Esophagus (tissue), 2 donors: Measurements from ENCODE around the gene BCAR3. TPM values are rescaled to one million over a fixed set of nuclear protein-coding genes. Genes with fewer than 3 reads are reported as not detected.

Experiments used
- H3K27ac ChIP-seq, 2 donors: one replicate each; pipeline ENCODE4 v1.5.1; 2013; ENCODE audit warnings: low read depth in 2 of 2, mild to moderate bottlenecking in 2 of 2, inconsistent platforms in 1 of 2, low read length in 1 of 2, moderate library complexity in 1 of 2
- H3K27me3 ChIP-seq, 2 donors: one replicate each; pipeline ENCODE4 v1.6.1; 2013; ENCODE audit warnings: low read length in 2 of 2, control low read depth in 1 of 2, mild to moderate bottlenecking in 1 of 2; ENCODE audit not compliant: insufficient read depth in 2 of 2, control insufficient read depth in 1 of 2
- H3K36me3 ChIP-seq, 2 donors: one replicate each; pipeline ENCODE4 v1.6.1; 2013; ENCODE audit warnings: low read length in 1 of 2; ENCODE audit not compliant: control insufficient read depth in 2 of 2, insufficient read depth in 2 of 2
- H3K4me1 ChIP-seq, 2 donors: one replicate each; pipeline ENCODE4 v1.6.1; 2013; ENCODE audit warnings: low read length in 1 of 2; ENCODE audit not compliant: control insufficient read depth in 2 of 2, insufficient read depth in 2 of 2
- H3K4me3 ChIP-seq, 2 donors: one replicate each; pipeline ENCODE4 v1.5.1; 2013; ENCODE audit warnings: low read length in 2 of 2, mild to moderate bottlenecking in 2 of 2, low read depth in 1 of 2, moderate library complexity in 1 of 2
- H3K9me3 ChIP-seq, 2 donors: one replicate each; pipeline ENCODE4 v1.6.1; 2013; ENCODE audit warnings: mild to moderate bottlenecking in 2 of 2, low read depth in 1 of 2, low read length in 1 of 2, moderate library complexity in 1 of 2; ENCODE audit not compliant: control insufficient read depth in 2 of 2, insufficient read depth in 1 of 2
- WGBS, 2 donors: extraction: QIAGEN DNeasy Blood & Tissue Kit; methylation state at CpG; one replicate each; pipeline ENCODE4 v1.1.7; 2013; 5-methylcytosine and 5-hydroxymethylcytosine counted together
- polyA plus RNA-seq, 2 donors: library from polyadenylated mRNA; stranded (reverse); fragments of 200-250 nt; gene quantifications; one replicate each; pipeline ENCODE4 v1.2.3, GENCODE V29; 2013
- donor health status: healthy with polysubstance abuse.
- donor health status: Bipolar disorder and iron deficiency.

Gene BCAR3
- polyA plus RNA-seq, 2 donors: 7.5 to 9.4 TPM

GRCh38 chr1:93708734-93709481 lies 27.3 kb upstream of the BCAR3 start:
- 26 to 29% methylated on average over 9 of the region's 9 CpGs for WGBS, 2 donors
- H3K27ac ChIP-seq: peak overlapping the region in 1 of 2 donors; percentile 28
- no peaks in the 10 kb centered on the region for H3K9me3 ChIP-seq
- H3K36me3 ChIP-seq: no peaks in the 10 kb centered on the region
- peaks cover 0 to 7% of the 10 kb centered on the region in 2 donors for H3K4me1 ChIP-seq
- H3K27me3 ChIP-seq: no peaks in the 10 kb centered on the region
- H3K4me3 ChIP-seq: no peak overlapping the region

GRCh38 chr1:93707956-93708355 lies 26.3 kb upstream of the BCAR3 start:
- Histone ChIP-seq H3K27ac (peak overlapping the region in 1 of 2 donors; percentile 30), H3K4me1 (peaks cover 0 to 7% of the 10 kb centered on the region in 2 donors)
- WGBS, 2 donors: 67 to 88% methylated on average over 5 of the region's 5 CpGs

GRCh38 chr1:93705892-93706500 lies 24.4 kb upstream of the BCAR3 start:
- H3K9me3 ChIP-seq: no peaks in the 10 kb centered on the region
- H3K36me3 ChIP-seq: no peaks in the 10 kb centered on the region
- 78 to 86% methylated on average over 3 of the region's 3 CpGs for WGBS, 2 donors
- no peaks in the 10 kb centered on the region for H3K27me3 ChIP-seq
- H3K27ac ChIP-seq: peak overlapping the region in 1 of 2 donors; percentile 37
- H3K4me3 ChIP-seq: no peak overlapping the region
- peaks cover 5 to 14% of the 10 kb centered on the region in 2 donors for H3K4me1 ChIP-seq

More at GRCh38 chr1:93707956-93708355, 26.3 kb upstream of the BCAR3 start:
- Histone ChIP-seq H3K4me3 (no peak overlapping the region), H3K9me3 (no peaks in the 10 kb centered on the region), H3K27me3 (no peaks in the 10 kb centered on the region), H3K36me3 (no peaks in the 10 kb centered on the region)

GRCh38 chr1:93704052-93704451 lies 22.4 kb upstream of the BCAR3 start:
- peaks cover 7 to 10% of the 10 kb centered on the region in 2 donors for H3K4me1 ChIP-seq
- no peak overlapping the region for H3K27ac ChIP-seq
- H3K27me3 ChIP-seq: no peaks in the 10 kb centered on the region
- no peak overlapping the region for H3K4me3 ChIP-seq
- WGBS, 2 donors: 87 to 90% methylated on average over 2 of the region's 2 CpGs
- H3K9me3 ChIP-seq: no peaks in the 10 kb centered on the region
- peaks cover 0 to 1% of the 10 kb centered on the region in 2 donors for H3K36me3 ChIP-seq

GRCh38 chr1:93703643-93704042 lies 22.0 kb upstream of the BCAR3 start:
- Histone ChIP-seq H3K4me1 (peaks cover 7% of the 10 kb centered on the region in 2 donors), H3K27me3 (no peaks in the 10 kb centered on the region), H3K4me3 (no peak overlapping the region), H3K27ac (no peak overlapping the region), H3K9me3 (no peaks in the 10 kb centered on the region), H3K36me3 (peaks cover 0 to 1% of the 10 kb centered on the region in 2 donors)
- WGBS, 2 donors: 76% methylated on average over 3 of the region's 3 CpGs

- no peaks in the 10 kb centered on the region for H3K9me3 ChIP-seq
- H3K27ac ChIP-seq: peak overlapping the region in 1 of 2 donors; percentile 61
- H3K4me3 ChIP-seq: no peak overlapping the region
- WGBS, 2 donors: 54 to 57% methylated on average over 3 of the region's 3 CpGs
- H3K27me3 ChIP-seq: no peaks in the 10 kb centered on the region
- peaks cover 7 to 10% of the 10 kb centered on the region in 2 donors for H3K4me1 ChIP-seq
- peaks cover 0 to 1% of the 10 kb centered on the region in 2 donors for H3K36me3 ChIP-seq
These were observed 21.2 kb upstream of the BCAR3 start for GRCh38 chr1:93702828-93703183.

GRCh38 chr1:93702111-93702827 lies 20.6 kb upstream of the BCAR3 start:
- Histone ChIP-seq H3K4me3 (no peak overlapping the region), H3K27ac (peak overlapping the region; percentile 61 to 79), H3K4me1 (peaks cover 7 to 10% of the 10 kb centered on the region in 2 donors), H3K9me3 (no peaks in the 10 kb centered on the region), H3K36me3 (peaks cover 0 to 1% of the 10 kb centered on the region in 2 donors), H3K27me3 (no peaks in the 10 kb centered on the region)
- WGBS, 2 donors: 74 to 79% methylated on average over 9 of the region's 9 CpGs

- H3K4me1 ChIP-seq: peaks cover 7 to 10% of the 10 kb centered on the region in 2 donors
- peak overlapping the region; percentile 61 to 79 for H3K27ac ChIP-seq
- H3K27me3 ChIP-seq: no peaks in the 10 kb centered on the region
- no peaks in the 10 kb centered on the region for H3K9me3 ChIP-seq
- peaks cover 0 to 1% of the 10 kb centered on the region in 2 donors for H3K36me3 ChIP-seq
- H3K4me3 ChIP-seq: no peak overlapping the region
These were observed 20.0 kb upstream of the BCAR3 start for GRCh38 chr1:93701629-93702028.

- Histone ChIP-seq H3K27me3 (no peaks in the 10 kb centered on the region), H3K4me3 (no peak overlapping the region), H3K36me3 (peaks cover 0 to 1% of the 10 kb centered on the region in 2 donors), H3K27ac (peak overlapping the region in 1 of 2 donors; percentile 31), H3K4me1 (peaks cover 7 to 10% of the 10 kb centered on the region in 2 donors), H3K9me3 (no peaks in the 10 kb centered on the region)
- 89 to 93% methylated on average over 22 of the region's 22 CpGs for WGBS, 2 donors
These were observed 19.2 kb upstream of the BCAR3 start for GRCh38 chr1:93700532-93701469.
